GM19035 (cell line): Measurements from ENCODE around the gene SETDB2.
A peak's percentile ranks its signal among the peaks of the same experiment; 100 is the strongest.
"Not testable (repeated sequence)": the region's sequence is repeated elsewhere in the genome, so short reads cannot be mapped to it uniquely, and the experiment has no call there.

Source experiments
- ATAC-seq: cut with Tn5 transposase; IDR thresholded peaks from one replicate; pipeline ENCODE4 v1.9.1; 2021; ENCODE audit not compliant: unreplicated experiment

SETDB2 gene

DNA sequence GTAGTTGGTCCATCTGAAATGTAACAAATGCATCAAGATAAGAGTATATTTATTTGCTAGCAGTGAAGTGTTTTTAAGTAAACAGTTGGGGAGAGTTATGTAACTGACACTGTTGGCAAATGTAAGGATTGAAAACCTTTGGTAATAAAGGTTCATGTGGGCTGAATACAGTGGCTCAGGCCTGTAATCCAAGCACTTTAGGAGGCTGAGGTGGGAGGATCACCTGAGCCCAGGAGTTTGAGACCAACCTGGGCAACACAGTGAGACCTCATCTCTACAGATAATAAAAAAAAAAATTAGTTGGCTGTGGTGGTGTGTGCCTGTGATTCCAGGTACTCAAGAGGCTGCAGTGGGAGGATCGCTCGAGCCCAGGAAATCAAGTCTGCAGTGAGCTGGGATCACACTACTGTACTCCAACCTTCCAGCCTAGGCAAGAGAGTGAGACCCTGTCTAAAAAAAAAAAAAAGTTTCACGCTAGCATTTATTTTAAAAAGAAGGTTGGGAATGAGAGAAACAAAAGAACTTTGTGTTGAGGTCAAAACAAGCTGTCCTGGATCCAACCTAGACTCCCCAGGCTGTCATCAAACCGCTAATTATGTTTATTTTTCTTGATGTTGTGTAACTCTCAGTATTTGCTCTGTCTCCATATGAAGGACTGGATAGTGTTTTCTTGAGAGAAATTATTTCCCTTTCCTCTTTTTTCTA is 20.7 kb downstream of the SETDB2 start:
- ATAC-seq = no peak

DNA sequence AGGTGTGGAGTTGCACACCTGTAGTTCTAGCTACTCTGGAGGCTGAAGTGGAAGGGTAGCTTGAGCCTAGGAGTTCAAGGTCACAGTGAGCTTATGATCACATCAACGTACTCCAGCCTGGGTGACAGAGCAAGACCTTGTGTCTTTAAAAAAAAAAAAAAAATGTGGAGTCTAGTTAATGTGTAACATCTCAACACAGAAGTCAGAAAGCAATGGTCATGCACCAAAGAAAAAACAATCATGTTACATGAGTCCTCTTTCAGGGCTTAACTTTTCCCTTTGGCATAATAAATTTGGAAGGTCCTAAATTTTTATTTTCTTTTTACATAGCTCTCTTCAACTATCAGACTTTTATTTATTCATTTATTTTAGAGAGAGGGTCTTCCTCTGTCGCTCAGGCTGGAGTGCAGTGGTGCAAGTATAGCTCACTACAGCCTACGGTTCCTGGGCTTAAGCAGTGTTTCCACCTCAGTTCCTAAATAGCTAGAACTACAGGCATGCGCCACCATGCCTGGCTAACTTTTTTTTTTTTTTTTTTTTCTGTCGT is 22.3 kb downstream of the SETDB2 start:
- ATAC-seq = no peak

GRCh38 chr13:49472186-49472585 is 28.1 kb downstream of the SETDB2 start:
- no peak for ATAC-seq

GRCh38 chr13:49476529-49476928 is 32.5 kb downstream of the SETDB2 start:
- no peak for ATAC-seq

DNA sequence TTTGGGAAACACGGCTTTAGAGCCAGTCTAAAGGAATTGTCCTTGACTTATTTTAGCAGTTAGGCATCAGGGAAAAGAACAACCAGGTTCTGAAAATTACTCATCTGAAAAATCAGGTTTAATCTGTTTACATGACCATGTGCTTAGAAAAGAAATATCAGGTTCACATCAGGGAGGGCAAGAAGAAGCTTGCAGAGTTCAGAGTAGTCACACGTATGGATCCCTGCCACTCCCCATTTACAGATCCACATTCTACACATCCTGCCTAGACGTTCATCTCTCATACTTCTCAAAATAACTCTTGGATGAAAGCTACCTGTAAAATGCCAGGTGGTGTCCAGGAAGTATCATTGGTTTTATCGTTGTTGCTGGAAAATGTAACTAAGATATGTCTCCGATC is 37.7 kb downstream of the SETDB2 start:
- ATAC-seq = no peak

GRCh38 chr13:49488563-49488962 is 44.5 kb downstream of the SETDB2 start:
- no peak for ATAC-seq

GRCh38 chr13:49494645-49495044 is 50.6 kb downstream of the SETDB2 start:
- no peak for ATAC-seq

- ATAC-seq = peak; percentile 84
Observed at GRCh38 chr13:49495783-49496762, 52.0 kb downstream of the SETDB2 start, which contains the start of gene PHF11. Gene PHF11 (plus strand): TSS chr13:49495953. CDS start chr13:49496002, 49 bp downstream.

- not testable (repeated sequence) for ATAC-seq
Observed at GRCh38 chr13:49496837-49497236, 52.8 kb downstream of the SETDB2 start.

- ATAC-seq = no peak
Observed at GRCh38 chr13:49497272-49497671, 53.2 kb downstream of the SETDB2 start.

DNA sequence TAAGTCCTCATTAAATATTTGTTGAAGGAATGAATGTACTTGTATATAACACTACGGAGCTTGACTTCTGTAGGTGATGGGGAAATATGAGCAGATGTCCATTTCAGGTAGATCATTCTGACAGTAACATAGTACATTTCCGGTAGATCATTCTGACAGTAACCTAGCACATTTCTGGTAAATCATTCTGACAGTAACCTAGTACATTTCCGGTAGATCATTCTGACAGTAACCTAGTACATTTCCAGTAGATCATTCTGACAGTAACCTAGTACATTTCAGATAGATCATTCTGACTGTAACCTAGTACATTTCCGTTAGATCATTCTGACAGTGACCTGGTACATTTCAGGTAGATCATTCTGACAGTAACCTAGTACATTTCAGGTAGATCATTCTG is 54.1 kb downstream of the SETDB2 start:
- ATAC-seq = no peak

DNA sequence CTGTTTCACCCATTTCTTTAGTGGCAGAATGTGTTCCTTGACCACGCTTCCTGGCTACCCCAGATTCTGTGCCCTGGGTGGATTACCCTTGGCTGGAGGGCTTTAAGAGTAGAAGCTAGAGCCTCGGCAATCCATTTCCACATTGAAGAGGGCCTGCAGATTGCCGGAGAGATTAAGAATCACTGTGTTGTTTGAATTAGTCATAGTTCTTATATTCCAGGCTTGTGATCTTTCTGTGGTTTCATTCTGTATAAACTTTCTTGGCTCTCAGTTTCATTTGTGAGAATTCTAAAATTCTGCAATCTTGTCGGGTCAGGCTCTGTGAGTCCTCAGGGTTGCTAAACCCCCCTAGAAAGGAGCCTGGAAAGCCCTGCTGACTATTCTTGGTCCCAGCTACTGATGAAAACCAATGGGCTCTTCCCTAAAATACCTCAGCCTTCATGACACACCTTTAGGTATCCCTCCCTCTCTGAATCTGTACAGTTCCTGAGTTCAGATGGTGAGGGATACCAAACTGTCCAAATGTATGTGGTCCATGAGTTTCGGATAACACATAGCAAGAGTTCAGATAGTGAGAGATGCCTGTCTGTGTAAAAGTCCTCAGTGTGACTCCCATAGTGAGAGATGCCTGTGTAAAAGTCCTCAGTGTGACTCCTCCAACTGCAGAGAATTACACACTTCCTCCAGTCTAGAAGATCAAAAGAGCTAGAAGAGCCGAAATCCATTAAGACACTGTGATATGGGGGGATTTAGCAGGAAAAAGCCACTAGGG is 56.0 kb downstream of the SETDB2 start:
- ATAC-seq = no peak

DNA sequence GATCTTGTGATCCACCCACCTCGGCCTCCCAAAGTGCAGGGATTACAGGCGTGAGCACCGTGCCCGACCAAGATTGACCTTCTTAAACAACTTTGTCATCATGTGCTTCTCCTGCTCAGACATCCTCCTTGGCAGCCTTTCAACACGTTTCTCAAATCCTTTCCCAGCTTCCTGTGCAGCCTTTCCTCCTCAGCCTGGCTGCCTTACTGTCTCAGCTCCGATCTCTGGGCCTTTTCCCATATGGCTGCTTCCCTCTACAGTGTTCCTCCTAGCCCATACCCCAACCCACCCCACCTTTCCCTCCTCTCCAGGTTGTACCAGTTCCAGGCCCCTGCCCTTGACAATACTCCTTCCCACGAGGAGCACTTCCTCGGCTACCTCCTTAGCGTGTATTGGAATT is 58.9 kb downstream of the SETDB2 start:
- ATAC-seq = no peak

- ATAC-seq = no peak
Observed at GRCh38 chr13:49503951-49504350, 59.9 kb downstream of the SETDB2 start.

- no peak for ATAC-seq
Observed at GRCh38 chr13:49512578-49512977, 68.5 kb downstream of the SETDB2 start.

GRCh38 chr13:49516467-49516866 is 72.4 kb downstream of the SETDB2 start:
- no peak for ATAC-seq

- no peak for ATAC-seq
Observed at GRCh38 chr13:49517461-49517860, 73.4 kb downstream of the SETDB2 start.

DNA sequence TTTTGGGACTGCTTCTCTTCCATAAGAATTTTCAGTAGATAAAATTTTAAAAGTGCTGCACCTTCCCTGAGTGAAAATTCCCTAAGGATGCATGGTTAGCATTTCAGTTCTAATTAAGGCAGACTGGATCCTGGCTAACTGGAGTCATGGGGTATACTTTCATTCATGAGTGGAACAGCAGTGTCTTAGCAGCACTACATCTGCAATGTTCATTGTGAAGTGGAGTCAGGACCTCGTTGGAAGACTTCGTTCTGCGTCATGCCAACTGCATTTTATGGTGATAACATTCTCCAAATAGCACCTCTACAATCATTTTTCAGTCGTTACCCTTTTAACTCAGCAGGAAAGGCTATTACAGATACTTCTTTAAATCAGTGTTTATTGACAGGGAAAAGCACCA is 77.2 kb downstream of the SETDB2 start:
- ATAC-seq = no peak

GRCh38 chr13:49524740-49525501 is 80.8 kb downstream of the SETDB2 start:
- no peak for ATAC-seq

DNA sequence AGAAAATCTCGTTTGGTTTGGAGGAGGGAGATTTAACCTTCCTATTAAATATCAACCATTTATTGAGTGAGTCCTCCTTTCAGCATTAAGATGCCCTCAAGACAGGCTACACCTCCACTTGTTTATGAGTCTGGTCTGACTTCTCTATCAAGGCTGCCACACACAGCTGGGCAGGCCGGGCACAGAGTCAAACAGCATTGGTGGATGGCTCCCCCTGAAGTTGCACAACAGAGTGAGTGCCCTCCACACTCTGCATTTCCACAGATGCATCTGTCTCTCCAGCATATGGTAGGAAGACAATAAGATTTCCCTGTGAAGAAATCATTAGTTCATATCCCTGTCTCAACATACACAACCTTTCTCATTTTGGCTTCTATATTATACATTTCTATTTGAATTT is 83.0 kb downstream of the SETDB2 start:
- ATAC-seq = no peak
